ENCODE data around the gene MYO1D.

MYO1D gene

DNA sequence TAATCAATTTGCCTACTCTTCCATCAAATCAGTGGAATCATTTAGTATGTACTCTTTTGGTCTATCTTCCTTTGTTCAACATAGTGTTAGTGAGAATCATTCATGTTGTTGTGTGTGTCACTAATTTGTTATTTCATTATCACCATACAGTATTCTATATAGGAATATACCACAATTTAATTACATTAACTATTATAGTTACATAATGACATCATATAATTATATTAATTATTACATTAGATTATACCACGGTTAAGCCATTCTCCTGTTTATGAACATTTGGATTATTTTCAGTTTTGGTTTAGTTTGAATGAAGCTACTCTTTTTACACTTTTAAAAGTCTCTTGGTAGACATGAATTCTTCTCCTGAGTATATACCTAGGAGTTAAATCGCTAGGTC lies 40.4 kb downstream of the MYO1D start:
- in situ Hi-C loops (cut with MboI; ENCODE audit: low pct_unique_long_range_greater_than_20kb, low sequenced_read_pairs, unreplicated experiment): no loop called here
- DNase-seq (ENCODE audit: low spot score): no peak
- TF ChIP-seq, protein P1, sequence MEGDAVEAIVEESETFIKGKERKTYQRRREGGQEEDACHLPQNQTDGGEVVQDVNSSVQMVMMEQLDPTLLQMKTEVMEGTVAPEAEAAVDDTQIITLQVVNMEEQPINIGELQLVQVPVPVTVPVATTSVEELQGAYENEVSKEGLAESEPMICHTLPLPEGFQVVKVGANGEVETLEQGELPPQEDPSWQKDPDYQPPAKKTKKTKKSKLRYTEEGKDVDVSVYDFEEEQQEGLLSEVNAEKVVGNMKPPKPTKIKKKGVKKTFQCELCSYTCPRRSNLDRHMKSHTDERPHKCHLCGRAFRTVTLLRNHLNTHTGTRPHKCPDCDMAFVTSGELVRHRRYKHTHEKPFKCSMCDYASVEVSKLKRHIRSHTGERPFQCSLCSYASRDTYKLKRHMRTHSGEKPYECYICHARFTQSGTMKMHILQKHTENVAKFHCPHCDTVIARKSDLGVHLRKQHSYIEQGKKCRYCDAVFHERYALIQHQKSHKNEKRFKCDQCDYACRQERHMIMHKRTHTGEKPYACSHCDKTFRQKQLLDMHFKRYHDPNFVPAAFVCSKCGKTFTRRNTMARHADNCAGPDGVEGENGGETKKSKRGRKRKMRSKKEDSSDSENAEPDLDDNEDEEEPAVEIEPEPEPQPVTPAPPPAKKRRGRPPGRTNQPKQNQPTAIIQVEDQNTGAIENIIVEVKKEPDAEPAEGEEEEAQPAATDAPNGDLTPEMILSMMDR (IDR thresholded peaks at IDR 0.05; ENCODE audit: extremely low read depth, insufficient read depth, missing control alignments): no peak

DNA sequence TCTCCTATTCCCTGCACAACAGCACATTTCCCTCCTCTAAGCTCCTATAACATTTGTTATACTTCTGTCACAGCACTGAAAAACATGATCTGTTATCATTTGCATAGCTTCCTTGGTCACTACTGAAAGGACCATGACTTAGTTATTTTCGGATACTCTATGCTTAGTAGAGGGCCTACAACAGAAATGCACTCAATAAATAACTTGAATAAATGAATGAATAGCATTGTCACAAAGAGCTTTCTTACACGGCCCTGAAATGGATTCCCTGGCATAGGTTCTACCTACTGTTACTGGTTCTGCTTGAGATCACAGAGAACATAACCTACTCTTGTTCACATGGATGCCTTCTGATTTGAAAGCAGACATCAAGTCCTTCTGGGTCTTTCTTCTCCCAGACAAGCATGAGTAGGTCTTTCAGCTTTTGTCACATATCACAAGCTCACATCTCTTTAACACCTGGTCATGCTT lies 41.6 kb downstream of the MYO1D start:
- TF ChIP-seq, protein P1 (IDR thresholded peaks at IDR 0.05; ENCODE audit: extremely low read depth, insufficient read depth, missing control alignments): no peak
- in situ Hi-C loops (cut with MboI; ENCODE audit: low pct_unique_long_range_greater_than_20kb, low sequenced_read_pairs, unreplicated experiment): no loop called here
- DNase-seq (ENCODE audit: low spot score): no peak

DNA sequence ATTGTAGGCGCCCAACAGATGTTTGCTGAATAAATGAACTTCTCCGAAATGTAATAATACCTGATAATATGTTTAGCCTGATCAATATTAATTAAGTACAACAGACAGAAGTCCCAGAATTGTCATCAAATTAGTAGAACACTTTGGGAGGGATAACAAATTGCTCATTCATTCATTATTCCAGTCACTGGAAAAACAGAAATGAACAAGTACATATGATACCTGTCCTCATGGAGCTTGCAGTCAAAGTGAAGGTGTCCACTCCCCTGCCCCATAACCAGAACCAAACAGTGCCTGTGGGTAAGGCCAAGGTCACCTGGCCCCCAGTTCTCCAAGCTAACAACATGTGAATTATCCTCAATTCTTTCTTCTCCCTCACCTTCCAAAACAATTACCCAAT lies 42.8 kb downstream of the MYO1D start:
- no peak for DNase-seq (ENCODE audit: low spot score)
- TF ChIP-seq, protein P1 (IDR thresholded peaks at IDR 0.05; ENCODE audit: extremely low read depth, insufficient read depth, missing control alignments): no peak
- in situ Hi-C loops (cut with MboI; ENCODE audit: low pct_unique_long_range_greater_than_20kb, low sequenced_read_pairs, unreplicated experiment): no loop called here

DNA sequence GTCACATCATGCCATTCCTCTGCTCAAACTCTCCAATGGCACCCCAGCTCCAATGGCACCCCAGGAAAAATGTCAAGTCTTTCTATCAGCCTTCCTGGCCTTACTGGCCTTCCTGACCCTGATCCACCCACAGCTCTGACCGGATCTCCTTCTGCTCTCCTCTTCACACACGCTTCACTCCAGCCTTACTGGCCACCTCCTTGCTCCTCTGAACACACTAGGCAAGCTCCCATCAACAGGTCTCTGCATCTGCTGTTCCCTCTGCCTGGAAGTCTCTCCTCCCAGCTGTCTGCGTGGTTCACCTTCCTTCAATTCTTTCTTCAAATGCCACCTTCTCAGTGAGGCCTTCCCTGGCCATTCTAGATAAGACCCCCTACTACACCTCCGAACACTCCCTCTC lies 43.4 kb downstream of the MYO1D start:
- TF ChIP-seq, protein P1 (IDR thresholded peaks at IDR 0.05; ENCODE audit: extremely low read depth, insufficient read depth, missing control alignments): no peak
- DNase-seq (ENCODE audit: low spot score): no peak
- in situ Hi-C loops (cut with MboI; ENCODE audit: low pct_unique_long_range_greater_than_20kb, low sequenced_read_pairs, unreplicated experiment): no loop called here

DNA sequence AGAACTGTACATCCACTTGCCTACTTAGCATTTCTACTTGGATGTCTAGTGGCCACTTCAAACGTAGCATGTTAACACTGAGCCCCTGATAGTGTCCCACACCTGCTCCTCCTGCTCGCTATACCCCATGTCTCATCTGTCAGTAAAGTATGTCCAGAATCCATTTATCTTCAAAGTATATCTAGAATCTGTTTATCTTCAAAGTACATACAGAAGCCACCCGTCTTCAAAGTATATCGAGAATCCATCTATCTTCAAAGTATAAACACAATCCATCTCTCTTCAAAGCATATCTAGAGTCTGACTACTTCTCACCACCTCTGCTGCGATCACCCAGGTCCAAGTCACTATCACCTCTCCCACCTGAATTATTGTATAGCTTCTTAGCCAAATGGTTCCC lies 43.8 kb downstream of the MYO1D start:
- TF ChIP-seq, protein P1 (IDR thresholded peaks at IDR 0.05; ENCODE audit: extremely low read depth, insufficient read depth, missing control alignments): no peak

DNA sequence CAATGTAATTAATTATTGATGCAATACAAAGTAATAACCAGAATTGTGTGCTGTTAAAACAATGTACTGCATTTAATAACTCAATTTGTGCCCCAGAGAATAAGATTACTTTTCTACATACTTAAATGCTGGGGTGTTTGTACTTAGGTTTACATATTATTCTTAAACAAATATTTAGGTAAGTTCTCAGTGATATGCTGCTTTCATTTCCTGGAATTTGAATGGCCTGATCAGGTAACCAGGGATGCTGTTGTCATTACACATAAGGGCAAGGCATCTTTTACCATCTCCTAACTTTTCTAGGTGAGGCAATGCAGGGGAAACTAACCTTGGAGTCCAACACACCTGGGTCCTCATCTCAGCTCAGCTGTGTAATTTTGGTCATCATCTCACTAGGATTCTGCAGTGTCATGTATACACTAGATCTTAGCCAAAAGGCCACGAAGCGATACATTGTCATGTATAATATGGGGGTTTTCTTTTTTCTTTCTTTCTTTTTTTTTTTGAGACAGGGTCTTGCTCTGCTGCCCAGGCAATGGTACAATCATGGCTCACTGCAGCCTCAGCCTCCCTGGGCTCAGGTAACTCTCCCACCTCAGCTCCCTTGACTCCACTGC lies 45.2 kb downstream of the MYO1D start:
- in situ Hi-C loops (cut with MboI; ENCODE audit: low pct_unique_long_range_greater_than_20kb, low sequenced_read_pairs, unreplicated experiment): no loop called here
- TF ChIP-seq, protein P1 (IDR thresholded peaks at IDR 0.05; ENCODE audit: extremely low read depth, insufficient read depth, missing control alignments): no peak
- no peak for DNase-seq (ENCODE audit: low spot score)

More for the DNA sequence above, 43.8 kb downstream of the MYO1D start:
- DNase-seq (ENCODE audit: low spot score): no peak
- in situ Hi-C loops (cut with MboI; ENCODE audit: low pct_unique_long_range_greater_than_20kb, low sequenced_read_pairs, unreplicated experiment): no loop called here

Data from GM13977 (cell line).